SK-N-SH (cell line): ENCODE data around the gene SHROOM3. TPM values are rescaled to one million over a fixed set of nuclear protein-coding genes. Genes with fewer than 3 reads are reported as not detected.

Source experiments
- CTCF ChIA-PET: fragments of 300-600, 350-600 bp; formaldehyde crosslinking; extraction: SDS; loops from one replicate; lab custom pipeline; 2021; lab: Yijun Ruan, JAX
- POLR2A ChIA-PET: fragments of 350-600 bp; sonication (Branson Sonifier 250); formaldehyde crosslinking; extraction: SDS; loops from one replicate; lab custom pipeline; 2020; ENCODE audit warnings: antibody characterized with exemption, inconsistent platforms; lab: Yijun Ruan, JAX
- DNase-seq: peaks from one replicate; pipeline ENCODE4 v3.0.0; 2012
- H2AFZ ChIP-seq: fragments of 200-600 bp; sonication (generic); 2 replicates; pipeline ENCODE4 v1.8.1; 2016; ENCODE audit warnings: antibody characterized with exemption, mild to moderate bottlenecking, low read depth
- H3F3A ChIP-seq: fragments of 200-600 bp; sonication (generic); replicated peaks from 2 replicates; pipeline ENCODE3; 2016; ENCODE audit warnings: antibody characterized with exemption, mild to moderate bottlenecking; ENCODE audit not compliant: insufficient read depth
- H3K27ac ChIP-seq, 2 experiments: fragments of 200-500 bp in 1 of 2; fragments of 200-600 bp in 1 of 2; sonication (Bioruptor generic) in 1 of 2; sonication (generic), shearing (Covaris generic) in 1 of 2; 2 replicates each; pipeline versions ENCODE4 v1.5.1 to v1.6.1; 2014 to 2016; ENCODE audit warnings: low read depth in 2 of 2, inconsistent platforms in 1 of 2, low read length in 1 of 2, mild to moderate bottlenecking in 1 of 2, mixed read lengths in 1 of 2
- H3K27me3 ChIP-seq: fragments of 200-600 bp; sonication (generic), shearing (Covaris generic); 2 replicates; pipeline ENCODE4 v1.6.1; 2016; ENCODE audit warnings: mixed run types; ENCODE audit not compliant: insufficient read depth
- H3K36me3 ChIP-seq, 2 experiments: fragments of 200-500 bp in 1 of 2; fragments of 200-600 bp in 1 of 2; sonication (Bioruptor generic) in 1 of 2; sonication (generic) in 1 of 2; replicated peaks in 1 of 2; 2 replicates each; pipeline versions ENCODE3 to v1.5.1; 2014 to 2016; ENCODE audit warnings: low read length in 1 of 2, mild to moderate bottlenecking in 1 of 2; ENCODE audit not compliant: insufficient read depth in 2 of 2, control insufficient read depth in 1 of 2
- H3K4me1 ChIP-seq, 2 experiments: fragments of 200-500 bp in 1 of 2; fragments of 200-600 bp in 1 of 2; sonication (Bioruptor generic) in 1 of 2; sonication (generic), shearing (Covaris generic) in 1 of 2; 2 replicates each; pipeline versions ENCODE4 v1.5.1 to v1.6.1; 2014 to 2016; ENCODE audit warnings: low read depth in 1 of 2, low read length in 1 of 2, mixed run types in 1 of 2; ENCODE audit not compliant: insufficient read depth in 2 of 2, control insufficient read depth in 1 of 2
- H3K4me2 ChIP-seq: fragments of 200-600 bp; sonication (generic), shearing (Covaris generic); 2 replicates; pipeline ENCODE4 v1.6.1; 2017; ENCODE audit warnings: mixed run types
- H3K4me3 ChIP-seq, 2 experiments: fragments of 200-500 bp in 1 of 2; fragments of 200-600 bp in 1 of 2; sonication (Bioruptor generic) in 1 of 2; sonication (generic), shearing (Covaris generic) in 1 of 2; 2 replicates each; pipeline versions ENCODE4 v1.5.1 to v1.8.1; 2014 to 2016; ENCODE audit warnings: low read depth in 2 of 2, inconsistent platforms in 1 of 2, low read length in 1 of 2, mild to moderate bottlenecking in 1 of 2, mixed read lengths in 1 of 2, moderate library complexity in 1 of 2
- H3K79me2 ChIP-seq: fragments of 200-600 bp; sonication (generic); 2 replicates; pipeline ENCODE4 v1.8.1; 2017; ENCODE audit warnings: mild to moderate bottlenecking; ENCODE audit not compliant: insufficient read depth
- H3K9ac ChIP-seq: fragments of 200-600 bp; sonication (generic); 2 replicates; pipeline ENCODE4 v1.6.1; 2017; ENCODE audit warnings: mixed run types
- H3K9me2 ChIP-seq: fragments of 200-600 bp; sonication (generic); 2 replicates; pipeline ENCODE4 v1.6.1; 2017; ENCODE audit warnings: mixed run types
- H3K9me3 ChIP-seq: fragments of 200-600 bp; sonication (generic); 2 replicates; pipeline ENCODE4 v1.6.1; 2017; ENCODE audit warnings: mixed run types, mild to moderate bottlenecking, moderate library complexity
- H4K20me1 ChIP-seq: fragments of 200-600 bp; sonication (generic); 2 replicates; pipeline ENCODE4 v1.6.1; 2017; ENCODE audit warnings: mild to moderate bottlenecking, mixed run types; ENCODE audit not compliant: insufficient read depth
- CHD2 ChIP-seq: fragments of 150-350 bp; IDR thresholded peaks from 2 replicates; pipeline ENCODE4 v1.6.1; 2018; ENCODE audit warnings: low read length; ENCODE audit not compliant: partially characterized antibody
- ELF1 ChIP-seq: IDR thresholded peaks from 2 replicates; pipeline ENCODE4 v1.4.0; 2012
- EP300 ChIP-seq, 2 experiments: IDR thresholded peaks; 2 replicates each; pipeline versions ENCODE4 v1.4.0 to v1.6.1; 2012; ENCODE audit warnings: borderline replicate concordance in 1 of 2, low read depth in 1 of 2, low read length in 1 of 2
- FOXM1 ChIP-seq: IDR thresholded peaks from 2 replicates; pipeline ENCODE4 v1.4.0; 2012; ENCODE audit warnings: low read depth, mild to moderate bottlenecking
- NFIC ChIP-seq: IDR thresholded peaks from 2 replicates; pipeline ENCODE4 v1.4.0; 2012; ENCODE audit warnings: borderline replicate concordance
- RFX5 ChIP-seq: IDR thresholded peaks from 2 replicates; pipeline ENCODE4 v1.6.1; 2012; ENCODE audit warnings: mild to moderate bottlenecking, improper control_type of control experiment, low read length
- RXRA ChIP-seq: IDR thresholded peaks from 2 replicates; pipeline ENCODE4 v1.4.0; 2012; ENCODE audit warnings: low read depth, mild to moderate bottlenecking, borderline replicate concordance
- TAF1 ChIP-seq: IDR thresholded peaks from 2 replicates; pipeline ENCODE4 v1.6.1; 2012; ENCODE audit warnings: low read depth, mild to moderate bottlenecking, low read length, moderate library complexity, borderline replicate concordance
- USF1 ChIP-seq: IDR thresholded peaks from 2 replicates; pipeline ENCODE4 v1.4.0; 2012; ENCODE audit warnings: low read depth, borderline replicate concordance
- YY1 ChIP-seq: IDR thresholded peaks from 2 replicates; pipeline ENCODE4 v1.4.0; 2012; ENCODE audit warnings: low read depth, mild to moderate bottlenecking
- WGBS: methylation state at CpG from one replicate; pipeline ENCODE4 v1.1.6; 2017; ENCODE audit warnings: low lambda C conversion rate; 5-methylcytosine and 5-hydroxymethylcytosine counted together
- polyA plus RNA-seq, 3 experiments: library from polyadenylated mRNA; depleted of rRNA; stranded (reverse); fragments of >200 nt; gene quantifications; 2 replicates each; pipeline ENCODE4 v1.2.3, GENCODE V29; 2012
- TF ChIP-seq, protein P1 (sequence below): IDR thresholded peaks from 2 replicates; pipeline ENCODE4; 2012

The SHROOM3 gene
- polyA plus RNA-seq, 1 of the 3 experiments (the other 2 are of a cell fraction), result 4.3 TPM

- WGBS, result 58% methylated on average over 3 of the region's 3 CpGs
Observed at GRCh38 chr4:76449362-76449767, 14.3 kb downstream of the SHROOM3 start.

DNA sequence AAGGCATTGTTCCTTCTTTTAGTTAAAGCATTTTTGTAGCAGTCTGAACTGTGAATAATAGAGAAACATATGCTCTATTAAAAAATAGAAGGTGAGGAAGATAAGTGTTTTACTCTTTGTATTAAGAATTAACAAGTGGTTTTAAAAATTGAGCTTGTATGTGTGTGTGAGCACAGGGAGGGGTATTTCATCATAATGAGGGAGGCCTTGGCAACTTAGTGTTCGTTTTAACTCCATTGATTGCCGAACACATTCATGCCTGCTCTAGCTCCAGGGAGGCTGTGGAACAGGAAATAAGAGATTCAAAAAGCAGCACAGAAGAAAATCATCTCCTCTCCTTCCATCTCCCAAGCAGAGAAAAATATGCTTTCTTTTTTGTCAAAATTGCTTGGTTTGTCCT lies 14.8 kb downstream of the SHROOM3 start:
- no peak overlapping the region for H3K27ac ChIP-seq
- DNase-seq, result no peak
- no peaks in the 10 kb centered on the region for H3K9me2 ChIP-seq
- H3K79me2 ChIP-seq, result no peaks in the 10 kb centered on the region
- no peaks in the 10 kb centered on the region for H3K9me3 ChIP-seq
- POLR2A ChIA-PET, result no interaction called here
- no peak overlapping the region for H3K4me3 ChIP-seq
- TF ChIP-seq RFX5 (no peak), USF1 (no peak), EP300 (IDR thresholded peaks at IDR 0.05; ENCODE audit: borderline replicate concordance in 1 of 2, low read depth in 1 of 2, low read length in 1 of 2) (no peak), TAF1 (no peak), RXRA (no peak)
- WGBS, result 73% methylated on average over 2 of the region's 2 CpGs
- no peak overlapping the region for H3K4me2 ChIP-seq
- CTCF ChIA-PET, result interaction anchor here (0.9 kb wide), 1 partner anchor 18 kb away, joined by 5 read pairs; no protein-coding TSS in a partner anchor
- H3K27me3 ChIP-seq, result no peaks in the 10 kb centered on the region
- no peaks in the 10 kb centered on the region for H3F3A ChIP-seq
- no peaks in the 10 kb centered on the region for H3K4me1 ChIP-seq
- H3K9ac ChIP-seq, result no peak overlapping the region
- no peaks in the 10 kb centered on the region for H3K36me3 ChIP-seq
- H4K20me1 ChIP-seq, result no peaks in the 10 kb centered on the region
- no peak overlapping the region for H2AFZ ChIP-seq

More at GRCh38 chr4:76449362-76449767, 14.3 kb downstream of the SHROOM3 start:
- POLR2A ChIA-PET, result no interaction called here
- DNase-seq, result no peak
- Histone ChIP-seq H3K9ac (no peak overlapping the region), H3F3A (no peaks in the 10 kb centered on the region), H4K20me1 (no peaks in the 10 kb centered on the region), H3K27ac (no peak overlapping the region), H2AFZ (no peak overlapping the region), H3K9me2 (no peaks in the 10 kb centered on the region), H3K27me3 (no peaks in the 10 kb centered on the region), H3K9me3 (no peaks in the 10 kb centered on the region), H3K36me3 (no peaks in the 10 kb centered on the region), H3K4me1 (no peaks in the 10 kb centered on the region), H3K4me3 (no peak overlapping the region), H3K4me2 (no peak overlapping the region), H3K79me2 (no peaks in the 10 kb centered on the region)
- TF ChIP-seq NFIC, result no peak
- TF ChIP-seq, protein P1, sequence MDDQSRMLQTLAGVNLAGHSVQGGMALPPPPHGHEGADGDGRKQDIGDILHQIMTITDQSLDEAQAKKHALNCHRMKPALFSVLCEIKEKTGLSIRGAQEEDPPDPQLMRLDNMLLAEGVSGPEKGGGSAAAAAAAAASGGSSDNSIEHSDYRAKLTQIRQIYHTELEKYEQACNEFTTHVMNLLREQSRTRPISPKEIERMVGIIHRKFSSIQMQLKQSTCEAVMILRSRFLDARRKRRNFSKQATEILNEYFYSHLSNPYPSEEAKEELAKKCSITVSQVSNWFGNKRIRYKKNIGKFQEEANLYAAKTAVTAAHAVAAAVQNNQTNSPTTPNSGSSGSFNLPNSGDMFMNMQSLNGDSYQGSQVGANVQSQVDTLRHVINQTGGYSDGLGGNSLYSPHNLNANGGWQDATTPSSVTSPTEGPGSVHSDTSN, result no peak
- TF ChIP-seq YY1, result no peak
- TF ChIP-seq EP300 (IDR thresholded peaks at IDR 0.05; ENCODE audit: borderline replicate concordance in 1 of 2, low read depth in 1 of 2, low read length in 1 of 2), result no peak
- TF ChIP-seq ELF1, result no peak
- TF ChIP-seq CHD2, result no peak
- TF ChIP-seq USF1, result no peak
- no peak for TF ChIP-seq FOXM1
- CTCF ChIA-PET, result interaction anchor here (0.9 kb wide), 1 partner anchor 18 kb away, joined by 5 read pairs; no protein-coding TSS in a partner anchor
